SU-DHL-6 (cell line): Measurements from ENCODE around the gene NID1.

ENCODE experiments used
- H2AFZ ChIP-seq: fragments of 200-600 bp; sonication (generic); 2 replicates; pipeline ENCODE4 v1.6.1; 2014; ENCODE audit warnings: low read depth, mild to moderate bottlenecking, moderate library complexity, mixed read lengths, antibody characterized with exemption, low read length; ENCODE audit not compliant: severe bottlenecking
- H3F3A ChIP-seq: fragments of 200-600 bp; shearing (Covaris generic); 2 replicates; pipeline ENCODE4 v1.6.0; 2016; ENCODE audit warnings: antibody characterized with exemption, mild to moderate bottlenecking; ENCODE audit not compliant: insufficient read depth
- H3K27ac ChIP-seq: fragments of 200-600 bp; sonication (generic); 2 replicates; pipeline ENCODE4 v1.5.1; 2016; ENCODE audit warnings: low read depth, mild to moderate bottlenecking, low read length, moderate library complexity, mixed read lengths
- H3K27me3 ChIP-seq: fragments of 200-600 bp; sonication (generic), shearing (Covaris generic); 2 replicates; pipeline ENCODE4 v1.6.0; 2014; ENCODE audit warnings: mild to moderate bottlenecking, low read length
- H3K36me3 ChIP-seq: fragments of 200-600 bp; sonication (generic); 2 replicates; pipeline ENCODE4 v1.6.1; 2014; ENCODE audit warnings: mild to moderate bottlenecking, low read length, mixed read lengths
- H3K4me2 ChIP-seq: fragments of 300-600, 200-600 bp; shearing (Covaris generic), sonication (generic); 2 replicates; pipeline ENCODE4 v1.6.0; 2014; ENCODE audit warnings: low read length, low read depth, mild to moderate bottlenecking; ENCODE audit not compliant: poor library complexity, severe bottlenecking
- H3K4me3 ChIP-seq: fragments of 200-600 bp; sonication (generic); 2 replicates; pipeline ENCODE4 v1.5.1; 2014; ENCODE audit warnings: antibody characterized with exemption, low read length, mild to moderate bottlenecking, mixed read lengths; ENCODE audit not compliant: insufficient read depth, poor library complexity, severe bottlenecking
- H3K79me2 ChIP-seq: fragments of 200-600 bp; sonication (generic); 2 replicates; pipeline ENCODE4 v1.6.1; 2014; ENCODE audit warnings: mild to moderate bottlenecking, low read length, moderate library complexity; ENCODE audit not compliant: insufficient read depth
- H3K9ac ChIP-seq: fragments of 200-600 bp; sonication (generic); 2 replicates; pipeline ENCODE4 v1.7.0; 2014; ENCODE audit warnings: mild to moderate bottlenecking, low read length
- H3K9me2 ChIP-seq: fragments of 200-600 bp; sonication (generic); replicated peaks from 2 replicates; pipeline ENCODE4 v1.6.1; 2014; ENCODE audit warnings: low read length; ENCODE audit not compliant: insufficient read depth
- H3K9me3 ChIP-seq: fragments of 200-600 bp; sonication (generic); 2 replicates; pipeline ENCODE4 v1.6.1; 2014; ENCODE audit warnings: low read length, mixed read lengths; ENCODE audit not compliant: insufficient read depth
- H4K20me1 ChIP-seq: fragments of 200-600 bp; sonication (generic); 2 replicates; pipeline ENCODE4 v1.6.1; 2014; ENCODE audit warnings: low read depth, mild to moderate bottlenecking, antibody characterized with exemption, low read length, moderate library complexity, mixed read lengths
- EZH2phosphoT487 ChIP-seq: fragments of 200-600 bp; sonication (generic), shearing (Covaris generic); conservative IDR thresholded peaks from 2 replicates; pipeline ENCODE4 v1.6.1; 2018; ENCODE audit warnings: mild to moderate bottlenecking, antibody characterized with exemption, low read length, moderate library complexity, mixed read lengths
- TF ChIP-seq, protein P1 (sequence below): fragments of 200-600 bp; sonication (generic); IDR thresholded peaks from one replicate; pipeline ENCODE4 v1.5.1; 2017; ENCODE audit warnings: antibody characterized with exemption, mild to moderate bottlenecking, low read length, moderate library complexity; ENCODE audit not compliant: insufficient read depth, poor library complexity, severe bottlenecking

Gene NID1

DNA sequence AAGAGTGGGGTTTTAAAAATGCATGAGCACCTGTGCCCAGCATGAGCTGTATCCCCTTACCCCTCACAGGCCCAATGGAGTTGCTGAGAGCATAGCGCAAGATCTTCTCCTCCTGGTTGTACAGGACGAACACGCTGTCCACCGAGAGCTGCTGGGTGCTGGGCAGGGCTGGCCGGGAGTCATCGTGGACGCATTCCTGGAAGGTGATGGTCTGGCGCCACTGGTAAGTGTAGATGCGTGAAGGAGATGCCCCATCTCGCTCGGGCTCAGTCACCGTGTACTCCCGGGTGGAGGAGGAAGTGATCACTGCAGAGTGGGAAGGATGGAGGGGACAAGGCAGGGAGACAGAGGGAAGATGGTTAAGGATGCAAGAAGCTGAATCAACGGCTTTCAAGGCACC lies 39.1 kb downstream of the NID1 start:
- H3K36me3 ChIP-seq, result no peaks in the 10 kb centered on the region

DNA sequence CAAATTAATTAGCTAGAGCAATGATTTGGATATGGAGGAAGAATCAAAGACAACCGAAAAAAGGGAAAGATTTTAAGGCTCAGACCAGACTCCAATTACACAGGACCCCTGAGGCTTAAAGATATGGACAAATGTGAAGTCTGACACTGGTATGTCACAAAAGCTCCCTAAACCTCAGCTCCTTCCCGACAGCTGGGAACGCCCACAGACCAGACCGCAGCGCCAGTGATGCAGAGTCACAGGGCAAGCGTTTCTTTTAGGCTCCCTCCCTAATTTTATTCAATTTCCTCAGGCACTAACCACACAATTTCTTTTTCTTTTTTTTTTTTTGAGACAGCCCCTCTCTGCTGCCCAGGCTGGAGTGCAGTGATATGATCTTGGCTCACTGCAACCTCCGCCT lies 40.2 kb downstream of the NID1 start:
- Histone ChIP-seq H3K9me3 (no peaks in the 10 kb centered on the region), H4K20me1 (no peaks in the 10 kb centered on the region), H3F3A (no peaks in the 10 kb centered on the region), H3K27me3 (no peaks in the 10 kb centered on the region), H3K27ac (no peak overlapping the region), H3K9ac (no peak overlapping the region), H2AFZ (no peak overlapping the region), H3K36me3 (no peaks in the 10 kb centered on the region), H3K79me2 (no peaks in the 10 kb centered on the region), H3K4me3 (no peak overlapping the region), H3K9me2 (no peaks in the 10 kb centered on the region), H3K4me2 (no peak overlapping the region)
- TF ChIP-seq EZH2phosphoT487, result no peak
- TF ChIP-seq, protein P1, sequence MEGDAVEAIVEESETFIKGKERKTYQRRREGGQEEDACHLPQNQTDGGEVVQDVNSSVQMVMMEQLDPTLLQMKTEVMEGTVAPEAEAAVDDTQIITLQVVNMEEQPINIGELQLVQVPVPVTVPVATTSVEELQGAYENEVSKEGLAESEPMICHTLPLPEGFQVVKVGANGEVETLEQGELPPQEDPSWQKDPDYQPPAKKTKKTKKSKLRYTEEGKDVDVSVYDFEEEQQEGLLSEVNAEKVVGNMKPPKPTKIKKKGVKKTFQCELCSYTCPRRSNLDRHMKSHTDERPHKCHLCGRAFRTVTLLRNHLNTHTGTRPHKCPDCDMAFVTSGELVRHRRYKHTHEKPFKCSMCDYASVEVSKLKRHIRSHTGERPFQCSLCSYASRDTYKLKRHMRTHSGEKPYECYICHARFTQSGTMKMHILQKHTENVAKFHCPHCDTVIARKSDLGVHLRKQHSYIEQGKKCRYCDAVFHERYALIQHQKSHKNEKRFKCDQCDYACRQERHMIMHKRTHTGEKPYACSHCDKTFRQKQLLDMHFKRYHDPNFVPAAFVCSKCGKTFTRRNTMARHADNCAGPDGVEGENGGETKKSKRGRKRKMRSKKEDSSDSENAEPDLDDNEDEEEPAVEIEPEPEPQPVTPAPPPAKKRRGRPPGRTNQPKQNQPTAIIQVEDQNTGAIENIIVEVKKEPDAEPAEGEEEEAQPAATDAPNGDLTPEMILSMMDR, result no peak

More for the DNA sequence above, 39.1 kb downstream of the NID1 start:
- Histone ChIP-seq H2AFZ (no peak overlapping the region), H3K4me3 (no peak overlapping the region), H3F3A (no peaks in the 10 kb centered on the region), H3K27ac (no peak overlapping the region), H3K9ac (no peak overlapping the region), H3K27me3 (no peaks in the 10 kb centered on the region), H3K9me2 (no peaks in the 10 kb centered on the region), H3K79me2 (no peaks in the 10 kb centered on the region), H4K20me1 (no peaks in the 10 kb centered on the region), H3K4me2 (no peak overlapping the region), H3K9me3 (no peaks in the 10 kb centered on the region)
- TF ChIP-seq, protein P1, result no peak
- no peak for TF ChIP-seq EZH2phosphoT487

DNA sequence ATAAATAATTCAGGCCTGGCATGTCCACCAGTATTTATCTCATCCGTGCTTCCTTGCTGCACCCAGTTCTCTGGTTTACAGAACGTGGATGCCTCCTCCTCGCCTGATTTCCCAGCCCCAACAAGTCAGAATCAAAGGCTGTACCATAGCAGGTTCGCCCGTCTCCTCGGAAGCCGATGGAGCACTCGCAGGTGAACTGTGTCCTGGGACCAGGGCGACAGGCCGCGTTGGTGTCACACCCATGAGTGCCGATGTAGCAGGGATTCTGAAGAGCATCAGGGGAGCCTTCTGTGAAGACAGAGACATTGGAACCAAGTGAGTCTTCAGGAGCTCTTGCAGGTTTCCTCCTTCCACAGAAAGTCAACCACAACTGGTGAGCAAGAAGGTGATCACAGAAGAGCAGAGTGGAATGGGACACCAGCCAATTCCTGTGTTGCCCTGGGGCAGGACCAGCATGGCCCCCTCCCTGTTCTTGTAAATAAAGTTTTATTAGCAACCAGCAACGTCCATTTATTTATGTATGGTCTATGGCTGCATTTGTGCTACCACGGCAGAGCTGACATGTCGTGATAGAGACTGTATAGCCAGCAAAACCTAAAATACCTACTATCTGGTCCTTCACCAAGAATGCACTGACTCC lies 40.8 kb downstream of the NID1 start:
- TF ChIP-seq EZH2phosphoT487, result no peak
- TF ChIP-seq, protein P1, result no peak
- Histone ChIP-seq H3K79me2 (no peaks in the 10 kb centered on the region), H2AFZ (no peak overlapping the region), H4K20me1 (no peaks in the 10 kb centered on the region), H3F3A (no peaks in the 10 kb centered on the region), H3K9me2 (no peaks in the 10 kb centered on the region), H3K27me3 (no peaks in the 10 kb centered on the region), H3K4me3 (no peak overlapping the region), H3K4me2 (no peak overlapping the region), H3K36me3 (no peaks in the 10 kb centered on the region), H3K27ac (no peak overlapping the region), H3K9ac (no peak overlapping the region), H3K9me3 (no peaks in the 10 kb centered on the region)
